GM23338 (cell line): Measurements from ENCODE around the gene SYT17. TPM values are rescaled to one million over a fixed set of nuclear protein-coding genes. Genes with fewer than 3 reads are reported as not detected.

Source experiments
- ATAC-seq: fragments of 200-7000 bp; cut with Tn5 transposase; 3 replicates; pipeline ENCODE4 v1.9.1; 2020
- DNase-seq: peaks from one replicate; pipeline ENCODE4 v3.0.0-alpha.2; 2015; ENCODE audit warnings: low spot score
- H2AFZ ChIP-seq: fragments of 200-600 bp; sonication (generic); 2 replicates; pipeline ENCODE4 v1.8.0; 2016; ENCODE audit warnings: antibody characterized with exemption, mild to moderate bottlenecking, moderate library complexity
- H3F3A ChIP-seq: fragments of 200-600 bp; sonication (generic); replicated peaks from 2 replicates; pipeline ENCODE4 v1.8.0; 2017; ENCODE audit warnings: antibody characterized with exemption, mixed run types, low read depth
- H3K27ac ChIP-seq: fragments of 200-600 bp; sonication (generic); 2 replicates; pipeline ENCODE4 v1.6.1; 2016; ENCODE audit warnings: low read depth
- H3K27me3 ChIP-seq: fragments of 200-600 bp; sonication (generic); 2 replicates; pipeline ENCODE4 v1.8.0; 2016; ENCODE audit warnings: mild to moderate bottlenecking, mixed run types, moderate library complexity; ENCODE audit not compliant: insufficient read depth
- H3K36me3 ChIP-seq: fragments of 200-600 bp; sonication (generic); 2 replicates; pipeline ENCODE4 v1.8.0; 2016; ENCODE audit warnings: mild to moderate bottlenecking; ENCODE audit not compliant: insufficient read depth
- H3K4me1 ChIP-seq: fragments of 200-600 bp; sonication (generic); 2 replicates; pipeline ENCODE4 v1.8.0; 2016; ENCODE audit warnings: mild to moderate bottlenecking, moderate library complexity; ENCODE audit not compliant: insufficient read depth
- H3K4me2 ChIP-seq: fragments of 200-600 bp; sonication (generic); 2 replicates; pipeline ENCODE4 v1.7.1; 2017; ENCODE audit warnings: mixed run types
- H3K4me3 ChIP-seq: fragments of 200-600 bp; sonication (generic); 2 replicates; pipeline ENCODE4 v1.6.1; 2016; ENCODE audit warnings: mixed run types
- H3K79me2 ChIP-seq: fragments of 200-600 bp; sonication (generic); replicated peaks from 2 replicates; pipeline ENCODE4 v1.8.0; 2017; ENCODE audit warnings: mild to moderate bottlenecking; ENCODE audit not compliant: insufficient read depth
- H3K9me2 ChIP-seq: fragments of 200-600 bp; sonication (generic); 2 replicates; pipeline ENCODE4 v1.8.0; 2017; ENCODE audit not compliant: insufficient read depth
- H4K20me1 ChIP-seq: fragments of 200-600 bp; sonication (generic); replicated peaks from 2 replicates; pipeline ENCODE4 v1.8.0; 2017; ENCODE audit warnings: mild to moderate bottlenecking; ENCODE audit not compliant: insufficient read depth
- H3K27ac Mint-ChIP-seq: 2 replicates; pipeline ENCODE4 v1.8.0; 2020; ENCODE audit warnings: inconsistent platforms, mild to moderate bottlenecking, moderate library complexity, mixed read lengths
- H3K27me3 Mint-ChIP-seq: 3 replicates; pipeline ENCODE4 v1.8.0; 2022; ENCODE audit warnings: low read depth, mild to moderate bottlenecking, moderate library complexity, mixed read lengths, inconsistent platforms; ENCODE audit not compliant: insufficient read depth, poor library complexity
- H3K36me3 Mint-ChIP-seq: 3 replicates; pipeline ENCODE4 v1.8.0; 2021; ENCODE audit warnings: low read depth, mild to moderate bottlenecking, inconsistent platforms, moderate library complexity, mixed read lengths
- H3K4me1 Mint-ChIP-seq: 3 replicates; pipeline ENCODE4 v1.8.0; 2020; ENCODE audit warnings: mild to moderate bottlenecking, inconsistent platforms, mixed read lengths
- H3K4me3 Mint-ChIP-seq: 3 replicates; pipeline ENCODE4 v1.8.0; 2021; ENCODE audit warnings: moderate library complexity, mild to moderate bottlenecking, inconsistent platforms, mixed read lengths
- H3K9me3 Mint-ChIP-seq: 3 replicates; pipeline ENCODE4 v1.8.0; 2020; ENCODE audit warnings: moderate library complexity, mild to moderate bottlenecking, inconsistent platforms, mixed read lengths
- CREB1 ChIP-seq: fragments of 250-450 bp; sonication (Bioruptor Pico); IDR thresholded peaks from 2 replicates; pipeline ENCODE4 v1.5.0; 2020; ENCODE audit warnings: low read depth, mild to moderate bottlenecking, moderate library complexity
- EZH2 ChIP-seq: fragments of 200-600 bp; sonication (generic); IDR thresholded peaks from one replicate; pipeline ENCODE4 v1.8.0; 2017; ENCODE audit warnings: antibody characterized with exemption, mild to moderate bottlenecking, low read depth; ENCODE audit not compliant: unreplicated experiment
- EZH2phosphoT487 ChIP-seq: fragments of 200-600 bp; sonication (generic); IDR thresholded peaks from one replicate; pipeline ENCODE4 v1.8.1; 2018; ENCODE audit warnings: antibody characterized with exemption; ENCODE audit not compliant: unreplicated experiment
- NANOG ChIP-seq: IDR thresholded peaks from 2 replicates; pipeline ENCODE4 v1.6.1; 2016; ENCODE audit warnings: antibody characterized with exemption, borderline replicate concordance
- POLR2AphosphoS5 ChIP-seq: IDR thresholded peaks from 2 replicates; pipeline ENCODE4 v1.6.1; 2016; ENCODE audit warnings: antibody characterized with exemption, low read depth
- STAT1 ChIP-seq: IDR thresholded peaks from one replicate; pipeline ENCODE4 v1.6.1; 2016; ENCODE audit warnings: antibody characterized with exemption; ENCODE audit not compliant: unreplicated experiment
- ZNF114 ChIP-seq: fragments of 250-450 bp; sonication (Bioruptor Pico); IDR thresholded peaks from 2 replicates; pipeline ENCODE4 v1.5.0; 2020; ENCODE audit warnings: mild to moderate bottlenecking, moderate library complexity
- polyA plus RNA-seq: library from polyadenylated mRNA; unstranded; fragments of >200 nt; fragmentation: Nextera tagmentation; extraction: Ambion mirVana; gene quantifications from 2 replicates; pipeline ENCODE4 v1.2.1, GENCODE V29; 2016
- total RNA-seq: library from RNA; depleted of rRNA; stranded (reverse); fragments of >200 nt; shearing (Covaris generic); gene quantifications from 2 replicates; pipeline ENCODE4 v1.2.3, GENCODE V29; 2014
- TF ChIP-seq, protein P1 (sequence below), 2 experiments: fragments of 200-600 bp in 1 of 2; sonication (generic) in 1 of 2; conservative IDR thresholded peaks; 2 replicates each; pipeline versions ENCODE4 v1.5.1 to v1.6.1; 2016 to 2017; ENCODE audit warnings: antibody characterized with exemption in 2 of 2, low read depth in 2 of 2, mild to moderate bottlenecking in 2 of 2, moderate library complexity in 1 of 2
- TF ChIP-seq, protein P2 (sequence below): IDR thresholded peaks from one replicate; pipeline ENCODE4 v1.6.1; 2018; ENCODE audit warnings: antibody characterized with exemption; ENCODE audit not compliant: unreplicated experiment
- TF ChIP-seq, protein P3 (sequence below): fragments of 250-450 bp; sonication (Bioruptor Pico); IDR thresholded peaks from 2 replicates; pipeline ENCODE4 v1.5.0; 2020; ENCODE audit warnings: mild to moderate bottlenecking, moderate library complexity

Gene SYT17
- total and polyA plus RNA-seq, 2 experiments from 2014 or later = 5.3 to 9.5 TPM

DNA sequence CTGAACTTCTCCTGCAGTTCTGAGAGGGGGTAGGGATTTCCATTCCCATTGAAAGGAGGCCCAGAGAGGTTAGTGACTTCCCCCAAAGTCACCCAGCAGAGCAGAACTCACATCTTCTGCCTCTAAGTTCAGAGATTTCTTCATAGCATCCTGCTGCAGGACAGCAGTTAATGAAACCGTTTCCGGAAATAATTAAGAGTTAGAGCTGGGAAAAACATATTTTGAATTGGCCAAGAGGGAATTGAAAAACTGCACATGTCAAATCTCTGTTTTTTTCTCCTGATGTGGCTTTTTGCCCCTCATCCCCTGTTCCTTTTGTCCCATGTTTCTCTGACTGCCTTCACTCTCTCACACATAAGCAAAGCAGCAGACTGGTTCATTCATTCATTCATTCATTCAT lies 27.6 kb upstream of the SYT17 start:
- H3K4me1 Mint-ChIP-seq = peaks cover 15% of the 10 kb centered on the region
- peaks cover 5% of the 10 kb centered on the region for H3K27me3 Mint-ChIP-seq
- TF ChIP-seq EZH2 (no peak), CREB1 (CRISPR knock-in tag) (no peak), ZNF114 (no peak), EZH2phosphoT487 (no peak)

DNA sequence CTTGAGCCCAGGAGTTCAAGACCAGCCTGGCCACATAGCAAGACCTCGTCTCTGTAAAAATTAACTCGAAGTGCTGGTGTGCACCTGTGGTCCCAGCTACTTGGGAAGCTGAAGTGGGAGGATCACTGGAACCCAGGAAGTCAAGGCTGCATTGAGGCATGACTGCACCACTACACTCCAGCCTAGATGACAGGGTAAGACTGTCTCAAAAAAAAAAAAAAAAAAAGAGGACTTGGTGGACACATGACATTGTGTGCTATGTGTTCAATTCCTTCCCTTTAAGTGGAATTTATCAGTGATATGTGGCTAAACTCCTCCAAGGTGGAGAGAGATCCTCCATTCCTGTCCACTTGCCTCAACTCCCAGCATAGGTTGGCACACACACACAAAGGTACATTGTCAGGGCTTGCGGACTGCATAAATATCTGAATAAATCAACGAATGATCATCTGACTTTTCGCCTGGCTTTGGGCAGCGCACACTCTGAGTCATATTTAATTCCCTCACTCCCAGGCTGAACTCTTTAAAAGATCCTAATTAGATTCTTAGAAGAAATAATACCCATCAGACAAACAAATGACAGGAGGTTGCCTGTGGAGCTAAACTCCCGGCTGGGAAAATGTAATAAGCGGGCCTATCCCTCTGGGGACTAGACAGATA lies 25.0 kb upstream of the SYT17 start:
- H2AFZ ChIP-seq = no peak overlapping the region
- TF ChIP-seq EZH2phosphoT487 = no peak
- TF ChIP-seq EZH2 = no peak
- no peak for TF ChIP-seq STAT1
- no peak for TF ChIP-seq POLR2AphosphoS5
- TF ChIP-seq NANOG = no peak
- TF ChIP-seq, protein P1, sequence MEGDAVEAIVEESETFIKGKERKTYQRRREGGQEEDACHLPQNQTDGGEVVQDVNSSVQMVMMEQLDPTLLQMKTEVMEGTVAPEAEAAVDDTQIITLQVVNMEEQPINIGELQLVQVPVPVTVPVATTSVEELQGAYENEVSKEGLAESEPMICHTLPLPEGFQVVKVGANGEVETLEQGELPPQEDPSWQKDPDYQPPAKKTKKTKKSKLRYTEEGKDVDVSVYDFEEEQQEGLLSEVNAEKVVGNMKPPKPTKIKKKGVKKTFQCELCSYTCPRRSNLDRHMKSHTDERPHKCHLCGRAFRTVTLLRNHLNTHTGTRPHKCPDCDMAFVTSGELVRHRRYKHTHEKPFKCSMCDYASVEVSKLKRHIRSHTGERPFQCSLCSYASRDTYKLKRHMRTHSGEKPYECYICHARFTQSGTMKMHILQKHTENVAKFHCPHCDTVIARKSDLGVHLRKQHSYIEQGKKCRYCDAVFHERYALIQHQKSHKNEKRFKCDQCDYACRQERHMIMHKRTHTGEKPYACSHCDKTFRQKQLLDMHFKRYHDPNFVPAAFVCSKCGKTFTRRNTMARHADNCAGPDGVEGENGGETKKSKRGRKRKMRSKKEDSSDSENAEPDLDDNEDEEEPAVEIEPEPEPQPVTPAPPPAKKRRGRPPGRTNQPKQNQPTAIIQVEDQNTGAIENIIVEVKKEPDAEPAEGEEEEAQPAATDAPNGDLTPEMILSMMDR (conservative IDR thresholded peaks at IDR 0.05; ENCODE audit: low read depth in 2 of 2) = no peak
- TF ChIP-seq, protein P2, sequence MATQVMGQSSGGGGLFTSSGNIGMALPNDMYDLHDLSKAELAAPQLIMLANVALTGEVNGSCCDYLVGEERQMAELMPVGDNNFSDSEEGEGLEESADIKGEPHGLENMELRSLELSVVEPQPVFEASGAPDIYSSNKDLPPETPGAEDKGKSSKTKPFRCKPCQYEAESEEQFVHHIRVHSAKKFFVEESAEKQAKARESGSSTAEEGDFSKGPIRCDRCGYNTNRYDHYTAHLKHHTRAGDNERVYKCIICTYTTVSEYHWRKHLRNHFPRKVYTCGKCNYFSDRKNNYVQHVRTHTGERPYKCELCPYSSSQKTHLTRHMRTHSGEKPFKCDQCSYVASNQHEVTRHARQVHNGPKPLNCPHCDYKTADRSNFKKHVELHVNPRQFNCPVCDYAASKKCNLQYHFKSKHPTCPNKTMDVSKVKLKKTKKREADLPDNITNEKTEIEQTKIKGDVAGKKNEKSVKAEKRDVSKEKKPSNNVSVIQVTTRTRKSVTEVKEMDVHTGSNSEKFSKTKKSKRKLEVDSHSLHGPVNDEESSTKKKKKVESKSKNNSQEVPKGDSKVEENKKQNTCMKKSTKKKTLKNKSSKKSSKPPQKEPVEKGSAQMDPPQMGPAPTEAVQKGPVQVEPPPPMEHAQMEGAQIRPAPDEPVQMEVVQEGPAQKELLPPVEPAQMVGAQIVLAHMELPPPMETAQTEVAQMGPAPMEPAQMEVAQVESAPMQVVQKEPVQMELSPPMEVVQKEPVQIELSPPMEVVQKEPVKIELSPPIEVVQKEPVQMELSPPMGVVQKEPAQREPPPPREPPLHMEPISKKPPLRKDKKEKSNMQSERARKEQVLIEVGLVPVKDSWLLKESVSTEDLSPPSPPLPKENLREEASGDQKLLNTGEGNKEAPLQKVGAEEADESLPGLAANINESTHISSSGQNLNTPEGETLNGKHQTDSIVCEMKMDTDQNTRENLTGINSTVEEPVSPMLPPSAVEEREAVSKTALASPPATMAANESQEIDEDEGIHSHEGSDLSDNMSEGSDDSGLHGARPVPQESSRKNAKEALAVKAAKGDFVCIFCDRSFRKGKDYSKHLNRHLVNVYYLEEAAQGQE = no peak
- TF ChIP-seq, protein P3, sequence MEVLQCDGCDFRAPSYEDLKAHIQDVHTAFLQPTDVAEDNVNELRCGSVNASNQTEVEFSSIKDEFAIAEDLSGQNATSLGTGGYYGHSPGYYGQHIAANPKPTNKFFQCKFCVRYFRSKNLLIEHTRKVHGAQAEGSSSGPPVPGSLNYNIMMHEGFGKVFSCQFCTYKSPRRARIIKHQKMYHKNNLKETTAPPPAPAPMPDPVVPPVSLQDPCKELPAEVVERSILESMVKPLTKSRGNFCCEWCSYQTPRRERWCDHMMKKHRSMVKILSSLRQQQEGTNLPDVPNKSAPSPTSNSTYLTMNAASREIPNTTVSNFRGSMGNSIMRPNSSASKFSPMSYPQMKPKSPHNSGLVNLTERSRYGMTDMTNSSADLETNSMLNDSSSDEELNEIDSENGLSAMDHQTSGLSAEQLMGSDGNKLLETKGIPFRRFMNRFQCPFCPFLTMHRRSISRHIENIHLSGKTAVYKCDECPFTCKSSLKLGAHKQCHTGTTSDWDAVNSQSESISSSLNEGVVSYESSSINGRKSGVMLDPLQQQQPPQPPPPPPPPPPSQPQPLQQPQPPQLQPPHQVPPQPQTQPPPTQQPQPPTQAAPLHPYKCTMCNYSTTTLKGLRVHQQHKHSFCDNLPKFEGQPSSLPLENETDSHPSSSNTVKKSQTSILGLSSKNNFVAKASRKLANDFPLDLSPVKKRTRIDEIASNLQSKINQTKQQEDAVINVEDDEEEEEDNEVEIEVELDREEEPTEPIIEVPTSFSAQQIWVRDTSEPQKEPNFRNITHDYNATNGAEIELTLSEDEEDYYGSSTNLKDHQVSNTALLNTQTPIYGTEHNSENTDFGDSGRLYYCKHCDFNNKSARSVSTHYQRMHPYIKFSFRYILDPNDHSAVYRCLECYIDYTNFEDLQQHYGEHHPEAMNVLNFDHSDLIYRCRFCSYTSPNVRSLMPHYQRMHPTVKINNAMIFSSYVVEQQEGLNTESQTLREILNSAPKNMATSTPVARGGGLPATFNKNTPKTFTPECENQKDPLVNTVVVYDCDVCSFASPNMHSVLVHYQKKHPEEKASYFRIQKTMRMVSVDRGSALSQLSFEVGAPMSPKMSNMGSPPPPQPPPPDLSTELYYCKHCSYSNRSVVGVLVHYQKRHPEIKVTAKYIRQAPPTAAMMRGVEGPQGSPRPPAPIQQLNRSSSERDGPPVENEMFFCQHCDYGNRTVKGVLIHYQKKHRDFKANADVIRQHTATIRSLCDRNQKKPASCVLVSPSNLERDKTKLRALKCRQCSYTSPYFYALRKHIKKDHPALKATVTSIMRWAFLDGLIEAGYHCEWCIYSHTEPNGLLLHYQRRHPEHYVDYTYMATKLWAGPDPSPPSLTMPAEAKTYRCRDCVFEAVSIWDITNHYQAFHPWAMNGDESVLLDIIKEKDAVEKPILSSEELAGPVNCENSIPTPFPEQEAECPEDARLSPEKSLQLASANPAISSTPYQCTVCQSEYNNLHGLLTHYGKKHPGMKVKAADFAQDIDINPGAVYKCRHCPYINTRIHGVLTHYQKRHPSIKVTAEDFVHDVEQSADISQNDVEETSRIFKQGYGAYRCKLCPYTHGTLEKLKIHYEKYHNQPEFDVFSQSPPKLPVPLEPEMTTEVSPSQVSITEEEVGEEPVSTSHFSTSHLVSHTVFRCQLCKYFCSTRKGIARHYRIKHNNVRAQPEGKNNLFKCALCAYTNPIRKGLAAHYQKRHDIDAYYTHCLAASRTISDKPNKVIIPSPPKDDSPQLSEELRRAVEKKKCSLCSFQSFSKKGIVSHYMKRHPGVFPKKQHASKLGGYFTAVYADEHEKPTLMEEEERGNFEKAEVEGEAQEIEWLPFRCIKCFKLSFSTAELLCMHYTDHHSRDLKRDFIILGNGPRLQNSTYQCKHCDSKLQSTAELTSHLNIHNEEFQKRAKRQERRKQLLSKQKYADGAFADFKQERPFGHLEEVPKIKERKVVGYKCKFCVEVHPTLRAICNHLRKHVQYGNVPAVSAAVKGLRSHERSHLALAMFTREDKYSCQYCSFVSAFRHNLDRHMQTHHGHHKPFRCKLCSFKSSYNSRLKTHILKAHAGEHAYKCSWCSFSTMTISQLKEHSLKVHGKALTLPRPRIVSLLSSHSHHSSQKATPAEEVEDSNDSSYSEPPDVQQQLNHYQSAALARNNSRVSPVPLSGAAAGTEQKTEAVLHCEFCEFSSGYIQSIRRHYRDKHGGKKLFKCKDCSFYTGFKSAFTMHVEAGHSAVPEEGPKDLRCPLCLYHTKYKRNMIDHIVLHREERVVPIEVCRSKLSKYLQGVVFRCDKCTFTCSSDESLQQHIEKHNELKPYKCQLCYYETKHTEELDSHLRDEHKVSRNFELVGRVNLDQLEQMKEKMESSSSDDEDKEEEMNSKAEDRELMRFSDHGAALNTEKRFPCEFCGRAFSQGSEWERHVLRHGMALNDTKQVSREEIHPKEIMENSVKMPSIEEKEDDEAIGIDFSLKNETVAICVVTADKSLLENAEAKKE (CRISPR knock-in tag) = no peak
- no peaks in the 10 kb centered on the region for H4K20me1 ChIP-seq
- ATAC-seq (no peak), DNase-seq (no peak)
- H3K27ac ChIP-seq = no peak overlapping the region
- H3K36me3 Mint-ChIP-seq = no peaks in the 10 kb centered on the region
- no peaks in the 10 kb centered on the region for H3K79me2 ChIP-seq
- H3K4me3 ChIP-seq = no peak overlapping the region
- peaks cover 5% of the 10 kb centered on the region; the same call in 2 of the 3 replicates for H3K9me3 Mint-ChIP-seq
- H3K27me3 ChIP-seq = no peaks in the 10 kb centered on the region
- no peak overlapping the region for H3K4me3 Mint-ChIP-seq
- H3K27ac Mint-ChIP-seq = no peak overlapping the region
- no peaks in the 10 kb centered on the region for H3K36me3 ChIP-seq
- peaks cover 4% of the 10 kb centered on the region; the same call in 2 of the 3 replicates for H3K4me1 Mint-ChIP-seq
- H3K9me2 ChIP-seq = no peaks in the 10 kb centered on the region
- 0 out of 2 replicates have a peak, but pooled peaks cover 3% of the 10 kb centered on the region for H3K4me1 ChIP-seq
- no peak overlapping the region for H3K4me2 ChIP-seq
- H3F3A ChIP-seq = no peaks in the 10 kb centered on the region
- peaks cover 2% of the 10 kb centered on the region for H3K27me3 Mint-ChIP-seq

More for the DNA sequence above, 27.6 kb upstream of the SYT17 start:
- H3K9me2 ChIP-seq = no peaks in the 10 kb centered on the region
- no peak overlapping the region for H3K4me3 ChIP-seq
- DNase-seq = no peak
- Mint-ChIP-seq H3K36me3 (no peaks in the 10 kb centered on the region), H3K27ac (no peak overlapping the region), H3K9me3 (no peaks in the 10 kb centered on the region), H3K4me3 (no peak overlapping the region)
- no peaks in the 10 kb centered on the region for H3K79me2 ChIP-seq
- H3K4me1 ChIP-seq = 0 out of 2 replicates have a peak, but pooled peaks cover 6% of the 10 kb centered on the region
- H3K27me3 ChIP-seq = no peaks in the 10 kb centered on the region
- no peak overlapping the region for H2AFZ ChIP-seq
- no peak overlapping the region for H3K27ac ChIP-seq
- no peaks in the 10 kb centered on the region for H3F3A ChIP-seq
- no peak for ATAC-seq
- H3K36me3 ChIP-seq = no peaks in the 10 kb centered on the region
- H3K4me2 ChIP-seq = no peak overlapping the region
- H4K20me1 ChIP-seq = no peaks in the 10 kb centered on the region
